ENCODE data around the gene ZNF749. TPM values are rescaled to one million over a fixed set of nuclear protein-coding genes. Genes with fewer than 3 reads are reported as not detected.
"Not testable (repeated sequence)": the region's sequence is repeated elsewhere in the genome, so short reads cannot be mapped to it uniquely, and the experiment has no call there.

The ZNF749 gene
- total RNA-seq, 1 experiment from 2014 or later, result 8.8 TPM

DNA sequence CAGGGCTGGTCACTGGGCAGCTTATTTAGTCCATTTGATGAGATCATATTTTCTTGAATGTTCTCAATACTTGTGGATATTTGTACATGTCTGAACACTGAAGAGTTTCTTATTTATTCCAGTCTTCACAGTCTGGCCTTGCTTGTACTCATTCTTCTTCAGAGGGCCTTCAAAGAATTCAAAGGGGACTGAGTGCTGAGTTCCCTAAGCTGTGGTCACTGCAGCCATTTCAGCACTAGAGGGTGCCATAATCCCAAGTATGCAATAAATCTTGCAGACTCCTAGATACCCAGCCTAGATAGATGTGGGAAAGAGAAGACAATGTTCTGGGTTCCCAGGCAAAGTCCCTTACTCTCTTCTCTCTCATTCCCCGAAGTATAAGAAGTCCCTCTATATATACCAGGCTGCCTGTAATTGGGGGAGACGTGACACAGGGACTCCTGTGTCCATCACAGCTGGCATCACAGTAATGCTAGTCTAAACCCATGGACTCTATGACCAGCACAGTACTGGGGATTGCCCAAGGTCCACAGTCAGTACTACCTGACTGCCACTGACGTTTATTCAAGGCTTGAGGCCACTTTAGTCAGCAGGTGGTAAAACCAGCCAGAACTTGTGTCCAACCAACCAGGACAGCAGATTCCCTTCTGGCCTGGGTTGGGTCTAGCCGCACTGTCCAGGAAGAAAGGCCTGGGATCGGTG lies 30.7 kb downstream of the ZNF749 start:
- peak; percentile 41 for DNase-seq (ENCODE audit: low read depth)

DNA sequence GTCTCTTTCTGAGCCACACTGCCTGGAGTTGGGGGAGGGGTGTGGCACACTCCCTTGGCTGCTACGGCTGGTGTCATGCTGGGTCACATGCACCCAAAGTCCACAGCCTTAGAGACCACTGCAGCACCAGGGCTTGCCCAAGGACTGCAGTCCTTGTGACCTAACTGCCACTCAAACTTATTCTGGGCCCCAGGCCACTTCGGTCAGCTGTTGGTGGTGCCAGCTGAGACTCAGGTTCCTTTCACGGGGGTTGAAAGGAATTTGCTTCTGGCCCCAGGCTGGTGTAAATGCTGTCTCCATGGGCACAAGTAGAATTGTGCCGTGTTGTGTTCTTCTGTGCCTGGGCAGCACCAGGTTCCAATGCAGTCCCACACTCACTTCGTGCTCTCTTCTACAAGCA lies 31.4 kb downstream of the ZNF749 start:
- no peak for DNase-seq (ENCODE audit: low read depth)

DNA sequence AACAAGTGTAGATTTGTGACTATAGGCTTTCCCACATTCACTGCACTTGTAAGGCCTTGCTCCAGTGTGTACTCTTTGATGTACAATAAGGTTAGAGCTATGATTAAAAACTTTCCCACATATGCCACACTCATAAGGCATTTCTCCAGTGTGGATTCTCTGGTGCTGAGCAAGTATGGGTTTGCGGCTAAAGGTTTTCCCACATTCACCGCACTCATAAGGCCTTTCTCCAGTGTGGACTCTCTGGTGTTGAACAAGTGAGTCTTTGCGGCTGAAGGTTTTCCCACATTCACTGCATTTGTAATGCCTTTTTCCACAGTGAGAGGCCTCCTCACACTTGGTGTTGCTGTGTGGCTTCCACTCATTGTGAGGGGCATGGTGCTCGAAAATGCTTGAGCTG lies 38.5 kb downstream of the ZNF749 start:
- DNase-seq (ENCODE audit: low read depth), result no peak

DNA sequence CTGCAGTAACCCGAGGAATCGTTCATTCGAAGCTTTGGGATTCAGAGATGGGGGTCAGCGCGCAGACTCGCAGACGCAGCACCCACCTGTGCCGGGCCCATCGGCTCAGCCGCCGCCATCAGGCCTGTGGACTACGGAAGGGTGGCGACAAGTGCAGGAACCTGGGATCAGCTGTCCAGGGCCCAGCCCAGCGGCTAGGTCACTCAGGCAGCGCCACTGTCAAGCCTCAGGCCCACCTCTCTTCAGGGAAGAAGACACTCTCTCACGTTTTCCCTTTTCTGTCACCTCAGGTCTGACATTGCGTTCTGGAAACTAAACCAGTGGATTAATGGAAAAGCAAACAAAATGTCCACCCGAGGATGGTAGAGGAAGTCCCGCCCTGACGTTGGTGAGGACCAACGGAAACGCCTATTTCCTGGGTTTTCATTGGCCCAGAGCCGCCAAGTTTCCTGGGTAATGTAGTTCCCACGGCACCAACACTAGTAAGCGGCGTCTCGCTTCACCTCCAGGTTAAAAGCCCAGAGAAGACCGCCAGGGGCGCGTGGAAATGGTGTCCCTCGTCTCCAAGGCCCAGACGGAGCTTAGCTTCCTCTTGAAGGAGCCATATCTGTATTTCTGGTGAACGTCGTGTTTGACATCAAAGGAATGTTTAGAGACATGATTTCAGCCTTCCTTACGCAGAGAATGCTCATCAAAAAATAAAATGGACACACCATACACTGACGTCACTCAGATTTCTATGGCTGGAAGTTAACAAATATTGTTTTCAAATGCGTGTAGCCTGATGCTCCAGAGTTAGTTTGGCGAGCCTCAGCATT lies 42.3 kb downstream of the ZNF749 start, which contains the start of gene ZNF772:
TSS of gene ZNF772 (minus strand) at position 376 of the 818 bp plus-strand sequence. CDS start at position 119, 257 bp downstream.
- DNase-seq (ENCODE audit: low read depth), result peak; percentile 94

- DNase-seq (ENCODE audit: low read depth), result peak; percentile 80
These were observed 52.6 kb downstream of the ZNF749 start, which contains the start of gene ZNF419 for GRCh38 chr19:57487477-57488298. Gene ZNF419 (plus strand): TSS chr19:57487750. CDS start chr19:57487951, 201 bp downstream.

DNA sequence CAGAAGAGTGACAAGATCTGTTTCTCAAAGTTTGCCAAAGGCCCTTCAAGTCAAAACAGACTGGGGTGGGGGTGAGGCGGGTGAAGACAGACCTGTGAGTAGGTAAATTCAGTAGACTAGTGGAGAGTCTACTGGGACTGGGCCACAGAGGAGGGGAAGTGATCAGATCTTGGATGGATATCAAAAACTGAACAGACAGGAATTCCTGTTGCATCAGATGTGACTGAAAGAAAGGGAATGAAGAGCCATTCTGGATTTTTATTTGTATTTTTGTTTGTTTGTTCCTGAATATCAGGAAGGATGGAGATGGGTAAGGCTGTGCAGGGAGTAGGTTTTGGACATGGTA lies 53.1 kb downstream of the ZNF749 start:
- DNase-seq (ENCODE audit: low read depth), result not testable (repeated sequence)

Other genes starting within 250 kb of the ZNF749 start
- 24.2 and 40.3 TPM in 2 replicates for gene ZNF264, start 243.8 kb upstream of the ZNF749 start, total RNA-seq (2014; rRNA removed)
- 0.17 and 0.45 TPM in 2 replicates for gene AURKC, start 204.3 kb upstream of the ZNF749 start, total RNA-seq (2014; rRNA removed)
- 8.6 and 9.2 TPM in 2 replicates for gene ZNF805, start 194.7 kb upstream of the ZNF749 start, total RNA-seq (2014; rRNA removed)
- gene ZNF460, start 154.8 kb upstream of the ZNF749 start, total RNA-seq (2014; rRNA removed), result 25.8 and 29.9 TPM in 2 replicates
- gene ZNF543, start 114.9 kb upstream of the ZNF749 start, total RNA-seq (2014; rRNA removed), result 6.5 and 7.1 TPM in 2 replicates
- 7.4 and 8.3 TPM in 2 replicates for gene ZNF304, start 84.1 kb upstream of the ZNF749 start, total RNA-seq (2014; rRNA removed)
- 20.6 and 21.4 TPM in 2 replicates for gene TRAPPC2B, start 71.8 kb upstream of the ZNF749 start, total RNA-seq (2014; rRNA removed)
- 3.5 and 5.2 TPM in 2 replicates for gene ZNF547, start 71.8 kb upstream of the ZNF749 start, total RNA-seq (2014; rRNA removed)
- gene ZNF548, start 45.5 kb upstream of the ZNF749 start, total RNA-seq (2014; rRNA removed), result 12.6 and 14.5 TPM in 2 replicates
- 4.6 and 7.0 TPM in 2 replicates for gene ZNF17, start 24.2 kb upstream of the ZNF749 start, total RNA-seq (2014; rRNA removed)
- gene VN1R1, start 21.8 kb downstream of the ZNF749 start, total RNA-seq (2014; rRNA removed), result 0.13 and 0.98 TPM in 2 replicates
- gene ZNF772, start 42.2 kb downstream of the ZNF749 start, total RNA-seq (2014; rRNA removed), result 11.1 and 17.9 TPM in 2 replicates
- 9.2 and 26.0 TPM in 2 replicates for gene ZNF419, start 52.4 kb downstream of the ZNF749 start, total RNA-seq (2014; rRNA removed)
- 6.3 and 11.3 TPM in 2 replicates for gene ZNF773, start 64.6 kb downstream of the ZNF749 start, total RNA-seq (2014; rRNA removed)
- 5.9 and 6.0 TPM in 2 replicates for gene ZNF549, start 92.0 kb downstream of the ZNF749 start, total RNA-seq (2014; rRNA removed)
- gene ZNF550, start 124.5 kb downstream of the ZNF749 start, total RNA-seq (2014; rRNA removed), result 7.6 and 9.1 TPM in 2 replicates
- 5.4 and 6.9 TPM in 2 replicates for gene ZNF416, start 143.6 kb downstream of the ZNF749 start, total RNA-seq (2014; rRNA removed)
- 5.1 and 5.4 TPM in 2 replicates for gene ZIK1, start 148.8 kb downstream of the ZNF749 start, total RNA-seq (2014; rRNA removed)
- 11.1 and 16.2 TPM in 2 replicates for gene ZNF530, start 164.6 kb downstream of the ZNF749 start, total RNA-seq (2014; rRNA removed)
- 22.3 and 22.9 TPM in 2 replicates for gene ZNF134, start 178.9 kb downstream of the ZNF749 start, total RNA-seq (2014; rRNA removed)
- gene ZNF211, start 197.8 kb downstream of the ZNF749 start, total RNA-seq (2014; rRNA removed), result 11.4 and 12.1 TPM in 2 replicates
- 0.11 TPM in 1 of 2 replicates, not detected in the other for gene ZSCAN4, start 233.6 kb downstream of the ZNF749 start, total RNA-seq (2014; rRNA removed)
- gene ZNF551, start 246.7 kb downstream of the ZNF749 start, total RNA-seq (2014; rRNA removed), result 8.9 and 12.3 TPM in 2 replicates

All from LHCN-M2 (cell line).